Body of pancreas (tissue), 4 donors: ENCODE results near the gene SLC25A13.

Experiments used
- CTCF ChIP-seq, 7 experiments: fragments of 450-650 bp in 4 of 7; fragments of 200-600 bp in 3 of 7; sonication (generic) in 3 of 7; IDR thresholded peaks; one replicate each; pipeline ENCODE4 v1.5.1; 2016 to 2019; ENCODE audit warnings: antibody characterized with exemption in 7 of 7
- POLR2A ChIP-seq, 3 donors: fragments of 450-650 bp; IDR thresholded peaks; one replicate each; pipeline ENCODE4 v1.6.1; 2016; ENCODE audit warnings: antibody characterized with exemption in 3 of 3, mild to moderate bottlenecking in 2 of 3

DNA sequence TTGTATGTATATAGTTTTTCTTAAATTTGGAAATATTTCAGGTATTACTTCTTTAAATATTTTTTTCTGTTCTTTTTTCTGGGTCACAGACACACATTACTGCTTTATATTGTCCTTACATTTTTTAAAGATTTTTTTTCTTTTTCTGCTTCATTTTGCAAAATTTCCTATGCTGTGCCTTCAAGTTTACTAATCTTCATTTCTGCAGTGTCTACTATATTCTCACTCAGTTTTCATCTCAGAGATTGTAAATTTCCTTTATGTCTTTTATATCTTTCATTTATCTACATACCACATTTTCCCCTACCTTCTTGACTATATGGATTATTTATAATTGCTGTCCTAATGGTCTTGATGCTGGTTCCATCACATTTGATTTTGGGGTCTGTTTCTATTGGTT, 210.5 kb downstream of the SLC25A13 start:
- TF ChIP-seq CTCF (IDR thresholded peaks at IDR 0.05) (no peak), POLR2A (IDR thresholded peaks at IDR 0.05) (no peak)
